Bronchial epithelial cell (primary cell): ENCODE results near the gene GNAI3. TPM values are rescaled to one million over a fixed set of nuclear protein-coding genes. Genes with fewer than 3 reads are reported as not detected.

Experiments
- DNase-seq: peaks from one replicate; pipeline ENCODE4 v3.0.0-alpha.2; 2010; ENCODE audit warnings: low read depth
- FAIRE-seq: peaks from 2 replicates; lab custom pipeline; 2011; peaks lifted over from hg19 to GRCh38; lab: Jason Lieb, UNC
- H3K27me3 ChIP-seq: 2 replicates; pipeline ENCODE4 v1.5.1; 2011; ENCODE audit warnings: low read length; ENCODE audit not compliant: control insufficient read depth, insufficient read depth
- H3K36me3 ChIP-seq: 2 replicates; pipeline ENCODE4 v1.5.1; 2011; ENCODE audit warnings: low read length; ENCODE audit not compliant: control insufficient read depth, insufficient read depth
- H3K4me3 ChIP-seq: 2 replicates; pipeline ENCODE4 v1.5.1; 2011; ENCODE audit warnings: mild to moderate bottlenecking, low read depth, low read length, control low read depth
- total RNA-seq: library from RNA; depleted of rRNA; stranded (reverse); fragments of >200 nt; gene quantifications from 2 replicates; pipeline ENCODE4 v1.2.1, GENCODE V29; 2014
- TF ChIP-seq, protein P1 (sequence below): IDR thresholded peaks from 2 replicates; pipeline ENCODE4 v1.5.1; 2011; ENCODE audit warnings: mild to moderate bottlenecking, moderate library complexity, low read length, control low read depth, inconsistent platforms; ENCODE audit not compliant: insufficient read depth, severe bottlenecking

GNAI3 gene
- total RNA-seq, 1 donor from 2014 or later = 18.7 TPM

- TF ChIP-seq, protein P1, sequence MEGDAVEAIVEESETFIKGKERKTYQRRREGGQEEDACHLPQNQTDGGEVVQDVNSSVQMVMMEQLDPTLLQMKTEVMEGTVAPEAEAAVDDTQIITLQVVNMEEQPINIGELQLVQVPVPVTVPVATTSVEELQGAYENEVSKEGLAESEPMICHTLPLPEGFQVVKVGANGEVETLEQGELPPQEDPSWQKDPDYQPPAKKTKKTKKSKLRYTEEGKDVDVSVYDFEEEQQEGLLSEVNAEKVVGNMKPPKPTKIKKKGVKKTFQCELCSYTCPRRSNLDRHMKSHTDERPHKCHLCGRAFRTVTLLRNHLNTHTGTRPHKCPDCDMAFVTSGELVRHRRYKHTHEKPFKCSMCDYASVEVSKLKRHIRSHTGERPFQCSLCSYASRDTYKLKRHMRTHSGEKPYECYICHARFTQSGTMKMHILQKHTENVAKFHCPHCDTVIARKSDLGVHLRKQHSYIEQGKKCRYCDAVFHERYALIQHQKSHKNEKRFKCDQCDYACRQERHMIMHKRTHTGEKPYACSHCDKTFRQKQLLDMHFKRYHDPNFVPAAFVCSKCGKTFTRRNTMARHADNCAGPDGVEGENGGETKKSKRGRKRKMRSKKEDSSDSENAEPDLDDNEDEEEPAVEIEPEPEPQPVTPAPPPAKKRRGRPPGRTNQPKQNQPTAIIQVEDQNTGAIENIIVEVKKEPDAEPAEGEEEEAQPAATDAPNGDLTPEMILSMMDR = no peak
- no peak overlapping the region for H3K4me3 ChIP-seq
- no peaks in the 10 kb centered on the region for H3K36me3 ChIP-seq
- no peak for DNase-seq
- H3K27me3 ChIP-seq = no peaks in the 10 kb centered on the region
- FAIRE-seq = no peak
Observed at GRCh38 chr1:109642626-109643025, 94.2 kb downstream of the GNAI3 start.

DNA sequence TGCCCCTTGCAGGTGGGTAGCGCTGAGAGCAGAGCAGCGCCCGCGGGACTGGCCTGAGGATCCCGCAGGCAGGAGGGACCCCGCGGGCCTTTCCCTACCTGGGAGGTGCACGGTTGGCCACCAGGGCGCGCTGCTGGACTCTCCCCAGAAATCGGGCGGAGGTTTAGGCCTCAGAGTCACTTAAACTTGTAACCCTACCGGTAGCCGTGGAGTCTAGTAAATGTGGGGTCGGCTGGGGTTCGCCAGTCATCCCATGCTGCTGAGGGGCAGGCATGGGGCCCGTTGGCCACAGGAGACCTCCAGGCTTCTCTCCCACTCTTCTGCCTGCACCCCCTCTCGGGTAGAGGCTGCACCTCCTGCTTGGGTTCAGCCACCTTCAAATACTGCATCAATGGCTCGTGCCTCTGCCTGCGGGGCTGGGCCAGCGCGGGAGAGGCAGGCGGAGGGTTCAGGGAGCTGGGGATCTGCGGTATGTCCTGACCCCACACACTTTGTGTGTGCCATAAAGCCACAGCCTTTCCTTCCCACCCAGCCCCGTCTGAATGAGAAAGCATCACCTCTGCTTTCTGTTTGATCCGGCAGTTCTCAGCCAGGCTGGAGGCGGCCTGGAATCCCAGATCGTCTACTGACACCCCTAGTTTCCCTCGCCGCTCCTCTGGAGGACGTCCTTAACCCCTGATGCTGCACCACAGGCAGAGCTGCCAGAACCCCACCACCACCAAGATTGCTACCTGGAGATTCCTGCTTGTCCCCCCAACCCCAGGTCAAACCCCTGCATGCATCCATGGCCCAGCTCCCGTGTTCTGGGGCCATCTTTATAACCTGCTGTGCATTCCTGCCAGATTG lies 95.2 kb downstream of the GNAI3 start:
- DNase-seq (peak; percentile 39), FAIRE-seq (no peak)
- Histone ChIP-seq H3K36me3 (no peaks in the 10 kb centered on the region), H3K4me3 (no peak overlapping the region), H3K27me3 (no peaks in the 10 kb centered on the region)
- TF ChIP-seq, protein P1 = peak; percentile 97

DNA sequence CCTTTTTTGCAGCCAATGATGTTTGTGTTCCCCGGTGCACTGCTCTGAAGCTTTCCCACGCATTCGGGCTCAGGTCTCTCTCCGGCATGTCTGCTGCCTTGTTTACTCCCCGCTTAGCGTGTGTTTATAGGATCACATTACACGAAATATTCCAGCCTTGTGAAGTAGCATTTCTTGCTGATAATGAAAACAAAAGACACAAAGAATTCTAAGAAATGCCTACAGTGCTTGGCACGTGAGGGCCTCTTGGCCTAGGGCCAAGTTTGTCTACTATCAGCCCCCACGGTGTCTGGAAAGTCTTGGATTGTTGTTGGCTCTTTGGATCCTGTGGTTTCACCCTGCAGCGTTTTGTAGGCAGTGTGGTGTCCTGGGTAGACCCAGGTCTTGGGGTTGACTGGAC lies 96.3 kb downstream of the GNAI3 start:
- Histone ChIP-seq H3K27me3 (no peaks in the 10 kb centered on the region), H3K36me3 (no peaks in the 10 kb centered on the region), H3K4me3 (no peak overlapping the region)
- TF ChIP-seq, protein P1 = no peak
- no peak for DNase-seq
- no peak for FAIRE-seq

DNA sequence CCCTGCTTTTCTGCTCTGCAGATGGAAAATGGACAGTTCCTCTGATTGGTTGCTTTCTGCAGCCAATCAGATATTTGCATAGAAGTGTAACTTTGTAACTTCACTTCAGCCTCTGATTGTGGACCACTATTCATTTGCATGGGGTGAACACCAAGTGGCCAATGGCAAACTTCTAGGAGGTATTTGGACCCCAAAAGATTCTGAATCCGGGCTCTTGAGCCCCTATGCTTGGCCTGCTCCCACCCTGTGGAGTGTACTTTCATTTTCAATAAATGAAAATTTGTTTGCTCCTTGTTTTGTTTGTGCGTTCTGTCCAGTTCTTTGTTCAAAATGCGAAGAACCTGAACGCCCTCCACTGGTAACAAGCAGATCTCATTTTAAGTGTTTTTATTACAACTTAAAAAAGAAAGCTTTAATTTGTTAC lies 101.1 kb downstream of the GNAI3 start:
- no peak for FAIRE-seq
- Histone ChIP-seq H3K36me3 (no peaks in the 10 kb centered on the region), H3K4me3 (no peak overlapping the region), H3K27me3 (no peaks in the 10 kb centered on the region)
- no peak for DNase-seq
- TF ChIP-seq, protein P1 = no peak

DNA sequence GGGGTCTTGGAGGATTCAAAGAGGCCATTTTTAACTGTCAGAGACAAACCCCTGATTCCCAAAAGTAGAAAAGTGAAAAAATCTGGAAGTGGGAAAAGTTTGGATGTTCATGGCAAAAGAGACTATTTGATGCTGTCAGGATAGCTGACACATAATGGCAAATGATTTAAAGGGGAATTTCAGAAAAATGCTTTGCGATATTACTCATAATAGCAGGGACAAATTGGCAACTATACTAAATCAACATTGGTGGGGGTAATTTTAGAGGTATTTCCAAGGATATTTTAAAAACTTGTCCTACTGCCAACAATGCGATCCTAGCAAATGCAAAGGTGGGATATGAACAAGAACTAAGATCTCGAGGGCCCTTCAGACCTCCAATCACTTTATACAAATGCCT lies 102.2 kb downstream of the GNAI3 start:
- TF ChIP-seq, protein P1 = no peak
- DNase-seq (peak; percentile 15), FAIRE-seq (no peak)
- H3K36me3 ChIP-seq = no peaks in the 10 kb centered on the region
- H3K27me3 ChIP-seq = no peaks in the 10 kb centered on the region
- no peak overlapping the region for H3K4me3 ChIP-seq

DNA sequence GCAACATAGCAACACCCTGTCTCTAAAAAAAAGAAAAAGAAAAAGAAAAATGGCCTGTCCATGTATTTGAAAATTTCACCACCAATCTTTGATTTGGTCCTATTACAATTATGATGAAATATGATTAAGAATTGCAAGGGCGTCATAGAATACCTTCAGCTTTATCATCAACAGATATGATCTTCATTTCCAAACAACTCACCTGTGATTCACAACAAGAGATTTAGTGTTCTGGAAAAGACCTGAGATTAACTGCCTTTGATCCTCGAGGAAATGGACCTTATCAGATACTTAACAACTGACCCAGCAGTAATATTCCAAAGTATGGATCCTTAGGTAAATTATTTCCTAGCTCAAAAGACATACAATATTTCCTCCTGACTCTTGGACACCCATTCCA lies 104.0 kb downstream of the GNAI3 start:
- no peaks in the 10 kb centered on the region for H3K36me3 ChIP-seq
- no peak overlapping the region for H3K4me3 ChIP-seq
- no peaks in the 10 kb centered on the region for H3K27me3 ChIP-seq
- FAIRE-seq = no peak
- DNase-seq = no peak
- TF ChIP-seq, protein P1 = no peak
